Epidermal melanocyte (primary cell): ENCODE data around the gene MUC2.

Experiments used
- DNase-seq: peaks from one replicate; pipeline ENCODE4 v3.0.0; 2011; ENCODE audit warnings: low spot score; ENCODE audit not compliant: insufficient read length

Gene MUC2

DNA sequence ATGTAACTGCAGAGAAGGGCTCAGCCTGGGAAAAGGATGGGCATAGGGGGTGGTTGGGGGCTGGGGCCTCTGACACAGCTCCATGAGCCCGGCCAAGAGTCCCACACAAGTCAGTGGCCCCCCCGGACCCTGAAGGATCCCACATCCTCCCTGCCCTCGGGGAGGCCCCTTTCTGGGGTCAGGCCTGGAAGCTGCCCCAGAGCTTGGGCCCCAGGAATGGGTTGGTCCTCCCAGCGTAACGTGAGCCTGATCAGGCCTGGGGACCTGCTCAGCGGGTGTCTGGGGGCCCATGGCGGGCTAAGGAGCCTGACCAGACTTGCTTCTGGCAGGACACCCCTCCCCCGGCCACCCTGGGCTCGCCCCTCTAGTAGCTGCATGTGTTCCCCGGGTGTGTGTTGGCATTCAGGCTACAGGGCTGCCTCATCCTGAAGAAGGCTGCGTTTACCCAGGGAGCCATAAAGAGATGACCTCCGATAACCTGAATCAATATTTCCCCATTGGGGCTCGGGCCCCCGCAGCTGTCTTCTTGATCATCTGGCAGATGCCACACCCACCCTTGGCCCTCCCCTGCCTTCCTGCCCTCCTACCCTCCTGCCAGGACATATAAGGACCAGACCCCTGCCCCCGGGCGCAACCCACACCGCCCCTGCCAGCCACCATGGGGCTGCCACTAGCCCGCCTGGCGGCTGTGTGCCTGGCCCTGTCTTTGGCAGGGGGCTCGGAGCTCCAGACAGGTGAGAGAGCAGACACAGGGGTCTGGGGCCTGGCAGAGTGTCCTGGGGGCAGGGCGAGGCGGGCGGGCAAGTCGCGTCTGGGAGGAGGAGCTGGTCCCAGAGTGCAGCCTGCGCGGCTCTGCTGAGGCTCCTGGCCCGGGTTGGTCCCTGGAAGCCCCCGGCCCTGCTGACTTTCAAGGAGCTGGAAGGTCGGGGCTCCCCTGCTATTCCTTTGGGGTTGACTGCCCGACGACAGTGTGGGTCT, at the start of gene MUC2:
MUC2 (plus strand) TSS at position 631 of the 978 bp plus-strand sequence.
- DNase-seq: no peak

DNA sequence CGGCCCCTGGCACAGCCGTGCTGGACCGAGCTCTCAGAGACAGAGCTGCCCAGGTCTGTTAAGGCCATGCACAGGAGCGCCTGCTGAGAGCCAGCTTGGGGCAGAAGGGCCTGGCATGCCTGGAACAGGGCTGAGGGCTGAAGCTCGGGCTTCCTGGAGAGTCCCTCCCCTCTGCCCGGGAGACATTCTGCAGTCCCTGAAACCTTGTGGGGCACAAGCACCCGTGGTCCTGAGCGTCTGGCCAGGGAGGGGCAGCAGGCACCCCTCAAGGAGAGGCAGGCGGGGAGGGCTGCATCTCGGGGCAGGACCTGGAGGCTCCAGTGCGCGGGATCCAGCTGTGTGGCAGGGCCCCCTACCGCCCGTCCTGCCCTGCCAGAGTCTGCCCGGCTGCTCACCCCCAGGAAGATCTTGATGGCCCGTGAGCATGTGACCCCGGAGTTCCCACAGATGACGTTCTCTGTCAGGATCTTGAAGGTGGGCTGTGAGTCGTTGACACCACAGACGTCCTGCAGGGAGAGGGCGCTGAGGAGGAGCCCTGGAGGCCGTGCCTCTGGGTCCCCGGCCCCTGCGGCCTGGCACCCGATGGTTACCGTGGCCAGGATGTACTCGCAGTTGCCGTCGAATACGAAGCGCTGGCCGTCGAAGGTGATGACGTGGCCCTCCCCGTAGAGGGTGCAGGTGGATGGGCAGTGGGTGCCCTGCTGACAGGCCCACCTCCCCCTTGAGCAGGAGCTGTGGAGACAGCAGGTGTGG, 49.1 kb upstream of the MUC2 start:
- no peak for DNase-seq

- no peak for DNase-seq
Observed at GRCh38 chr11:1026163-1026450, 48.6 kb upstream of the MUC2 start.

DNA sequence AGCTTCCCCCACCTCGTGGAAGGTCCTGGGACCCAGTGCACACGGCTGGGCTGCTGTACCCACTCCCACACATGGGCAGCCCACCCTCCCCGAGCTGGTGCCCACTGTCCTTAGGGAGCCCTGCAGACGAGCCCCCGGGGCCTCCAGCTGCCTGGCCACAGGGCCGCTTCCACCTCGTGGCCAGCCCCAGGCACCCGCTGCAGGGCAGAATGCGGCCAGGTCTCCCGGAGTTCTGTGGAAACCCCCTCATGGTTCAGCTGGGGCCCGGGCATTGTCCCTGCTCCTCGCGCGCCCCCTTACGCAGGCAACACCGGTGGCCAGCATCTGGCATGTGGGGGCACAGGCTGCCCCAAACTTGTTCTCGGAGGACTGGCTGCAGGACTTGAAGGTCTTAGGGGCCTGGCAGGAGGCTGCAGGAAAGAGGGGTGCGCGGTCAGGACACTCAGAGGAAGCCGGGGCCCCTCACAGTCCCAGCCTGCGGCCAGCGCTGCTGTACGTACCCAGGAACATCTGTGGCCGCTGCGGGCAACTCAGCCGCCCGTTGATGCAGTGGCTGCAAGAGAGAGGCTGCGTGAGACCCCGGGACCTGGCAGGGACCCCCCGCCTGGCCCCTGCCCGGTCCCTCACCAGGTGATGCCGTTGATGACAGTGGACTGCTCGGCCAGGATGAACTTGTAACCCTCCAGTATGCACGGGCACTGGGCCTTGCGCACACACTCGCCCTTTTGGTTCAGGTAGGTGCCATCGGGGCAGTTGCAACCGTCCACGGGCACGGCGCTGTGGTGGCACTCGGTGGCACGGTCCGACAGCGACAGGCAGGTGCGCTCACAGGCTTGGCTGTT, 47.8 kb upstream of the MUC2 start:
- no peak for DNase-seq

DNA sequence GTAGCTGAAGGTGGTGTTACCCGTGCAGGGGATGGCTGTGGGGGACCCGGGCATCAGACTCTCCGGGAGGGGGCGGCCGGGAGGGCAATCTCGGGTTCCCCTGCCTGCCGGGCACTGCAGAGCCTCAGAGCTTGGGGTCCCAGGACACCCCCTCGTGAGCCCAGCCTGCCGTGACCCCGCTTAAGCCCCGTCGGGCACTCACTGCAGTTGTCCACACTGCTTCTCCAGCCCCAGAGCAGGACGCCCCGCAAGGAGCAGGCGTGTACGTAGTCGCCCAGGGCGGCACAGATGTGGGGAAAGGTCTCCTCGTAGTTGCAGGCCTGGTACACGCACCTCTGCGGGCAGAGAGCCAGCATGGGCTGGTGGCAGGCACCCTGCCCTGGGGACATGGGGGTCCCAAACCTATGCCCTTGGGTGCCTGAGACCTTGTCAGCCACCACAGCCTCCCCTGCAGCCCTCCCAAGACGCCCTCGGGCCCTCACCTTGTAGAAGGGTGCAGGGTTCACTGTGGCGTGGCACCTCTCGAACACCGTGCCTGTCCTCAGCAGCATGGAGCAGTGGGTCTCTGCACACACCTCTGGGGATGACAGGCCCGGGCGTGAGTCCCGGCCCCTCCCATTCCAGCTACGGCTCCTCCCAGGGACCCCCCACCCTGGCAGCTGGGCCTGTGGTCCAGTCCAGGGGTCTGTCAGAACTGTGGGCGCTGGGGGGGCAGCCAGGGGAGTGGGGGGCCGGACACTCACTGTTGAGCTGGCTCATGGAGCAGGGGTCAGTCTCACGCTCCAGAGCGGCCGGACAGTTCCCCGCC, 47.0 kb upstream of the MUC2 start:
- no peak for DNase-seq

- DNase-seq: no peak
Observed at GRCh38 chr11:1028291-1028540, 46.5 kb upstream of the MUC2 start.

GRCh38 chr11:1028616-1029015, 46.1 kb upstream of the MUC2 start:
- no peak for DNase-seq

DNA sequence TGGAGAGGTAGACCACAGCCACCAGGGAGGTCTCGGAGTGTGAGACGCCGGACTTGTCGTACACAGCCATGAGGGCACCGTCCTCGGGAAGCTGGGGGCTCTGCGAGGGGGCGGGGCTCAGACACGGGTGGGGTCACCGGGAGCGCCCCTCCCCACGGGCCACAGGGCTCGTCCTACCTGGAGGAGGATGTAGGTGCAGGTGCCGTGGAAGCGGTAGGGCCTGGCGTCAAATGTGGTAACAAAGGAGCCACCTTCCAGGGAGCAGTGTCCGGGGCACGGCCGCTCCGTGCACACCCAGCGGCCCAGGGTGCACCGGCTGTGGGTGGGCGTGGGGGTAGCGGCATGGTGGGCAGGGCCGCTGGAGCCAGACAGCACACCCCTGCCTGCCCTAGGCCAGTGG, 45.6 kb upstream of the MUC2 start:
- no peak for DNase-seq

- no peak for DNase-seq
Observed at GRCh38 chr11:1029654-1030053, 45.0 kb upstream of the MUC2 start.

GRCh38 chr11:1030086-1030485, 44.6 kb upstream of the MUC2 start:
- no peak for DNase-seq

- DNase-seq: no peak
Observed at GRCh38 chr11:1030556-1030955, 44.1 kb upstream of the MUC2 start.

- no peak for DNase-seq
Observed at GRCh38 chr11:1031121-1031899, 43.4 kb upstream of the MUC2 start.

GRCh38 chr11:1032310-1032891, 42.3 kb upstream of the MUC2 start:
- no peak for DNase-seq

DNA sequence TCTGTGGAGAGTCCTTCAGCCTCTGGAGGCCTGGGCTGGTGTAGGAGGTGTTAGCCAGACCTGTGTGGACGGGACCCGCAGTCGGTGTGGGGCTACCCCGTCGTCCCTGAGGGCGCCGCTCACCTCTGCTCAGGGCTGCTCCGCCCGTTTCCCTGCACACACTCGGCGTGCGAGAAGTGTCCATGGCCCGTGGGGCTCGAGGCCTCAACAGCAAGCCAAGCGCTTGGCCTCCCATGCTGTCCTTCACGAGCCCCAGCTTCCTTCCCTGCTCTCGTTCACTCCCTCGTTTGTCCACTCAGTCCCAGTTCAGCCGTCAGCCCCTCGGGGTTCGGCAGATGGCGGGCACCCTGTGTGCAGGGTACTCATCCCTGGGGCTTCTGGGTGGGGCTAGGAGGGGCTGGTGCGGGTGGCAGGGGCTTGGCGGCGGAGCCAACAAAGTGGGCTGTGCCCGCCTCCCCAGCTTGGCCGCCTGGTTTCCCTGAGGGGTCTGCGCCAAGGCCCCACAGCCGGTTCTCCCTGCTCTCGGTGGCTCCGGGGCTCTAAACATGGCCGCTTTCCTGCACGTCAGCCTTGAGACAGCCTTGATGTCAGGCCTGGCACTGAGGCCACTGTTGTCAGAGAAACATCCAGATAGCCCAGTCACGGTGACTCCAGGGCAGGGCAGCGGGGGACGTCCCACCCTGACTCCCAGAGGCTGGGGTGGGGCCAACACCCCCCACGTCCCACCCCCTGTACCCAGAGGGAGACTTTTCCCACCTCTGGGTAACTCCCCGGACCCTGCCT, 41.5 kb upstream of the MUC2 start:
- DNase-seq: no peak

DNA sequence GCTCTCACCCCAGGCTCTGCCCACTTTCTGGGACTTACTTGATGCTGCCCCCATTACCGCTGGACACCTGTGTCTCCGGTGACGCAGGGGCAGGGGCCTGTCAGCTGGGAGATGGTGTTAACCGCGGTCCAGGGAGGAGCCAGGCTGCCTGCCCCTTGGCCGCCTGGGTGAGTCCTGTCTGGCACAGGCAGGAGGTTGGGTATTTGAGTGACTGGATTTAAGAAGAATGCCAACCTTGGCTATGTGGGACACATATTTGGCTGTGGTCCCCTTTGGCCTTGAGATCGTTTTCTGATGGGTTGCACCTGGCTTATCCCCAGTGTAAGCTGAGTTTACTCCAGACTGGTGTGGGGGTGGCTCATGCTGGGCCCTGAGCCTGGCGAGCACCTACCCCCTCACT, 40.7 kb upstream of the MUC2 start:
- no peak for DNase-seq

DNA sequence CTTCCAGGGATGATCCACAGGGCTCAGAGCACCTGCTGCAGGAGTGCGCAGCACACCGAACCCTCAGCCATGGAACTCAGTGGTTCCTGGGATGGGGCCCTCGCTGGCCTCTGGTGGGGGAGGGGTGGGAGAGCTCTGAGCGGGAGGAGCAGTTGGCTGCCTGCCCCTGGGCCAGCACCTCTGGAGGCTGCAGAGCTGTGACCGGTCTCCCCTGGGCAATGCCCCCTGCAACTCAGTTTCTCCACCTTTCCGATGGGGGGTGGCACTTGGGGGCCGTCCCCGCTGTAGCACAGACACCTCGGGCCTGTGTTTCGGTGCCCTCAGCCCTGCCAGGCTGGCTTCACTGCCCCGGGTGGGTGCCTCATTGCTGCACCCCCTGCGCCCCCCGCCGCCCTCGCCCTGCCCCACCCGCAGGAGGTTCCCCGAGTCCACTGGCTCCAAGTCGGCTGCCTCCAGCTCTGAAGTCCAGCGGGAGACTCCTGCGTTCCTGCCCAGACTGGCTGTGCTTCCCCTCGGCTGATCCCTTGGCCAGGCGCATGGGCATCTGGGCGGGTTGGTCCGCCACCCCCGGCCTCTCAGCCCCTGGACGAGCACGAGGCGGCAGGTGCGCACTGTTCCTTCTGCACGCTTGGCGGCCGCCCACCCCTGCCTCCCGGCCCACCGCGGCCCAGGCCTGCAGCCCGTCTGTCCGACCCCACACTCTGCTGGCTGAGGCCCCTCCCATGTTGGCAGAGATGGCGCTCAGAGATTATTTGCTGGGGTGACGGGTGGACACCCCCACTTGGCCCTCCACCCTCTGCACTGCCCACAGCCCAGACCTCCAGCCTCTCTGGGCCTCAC, 40.0 kb upstream of the MUC2 start:
- no peak for DNase-seq

DNA sequence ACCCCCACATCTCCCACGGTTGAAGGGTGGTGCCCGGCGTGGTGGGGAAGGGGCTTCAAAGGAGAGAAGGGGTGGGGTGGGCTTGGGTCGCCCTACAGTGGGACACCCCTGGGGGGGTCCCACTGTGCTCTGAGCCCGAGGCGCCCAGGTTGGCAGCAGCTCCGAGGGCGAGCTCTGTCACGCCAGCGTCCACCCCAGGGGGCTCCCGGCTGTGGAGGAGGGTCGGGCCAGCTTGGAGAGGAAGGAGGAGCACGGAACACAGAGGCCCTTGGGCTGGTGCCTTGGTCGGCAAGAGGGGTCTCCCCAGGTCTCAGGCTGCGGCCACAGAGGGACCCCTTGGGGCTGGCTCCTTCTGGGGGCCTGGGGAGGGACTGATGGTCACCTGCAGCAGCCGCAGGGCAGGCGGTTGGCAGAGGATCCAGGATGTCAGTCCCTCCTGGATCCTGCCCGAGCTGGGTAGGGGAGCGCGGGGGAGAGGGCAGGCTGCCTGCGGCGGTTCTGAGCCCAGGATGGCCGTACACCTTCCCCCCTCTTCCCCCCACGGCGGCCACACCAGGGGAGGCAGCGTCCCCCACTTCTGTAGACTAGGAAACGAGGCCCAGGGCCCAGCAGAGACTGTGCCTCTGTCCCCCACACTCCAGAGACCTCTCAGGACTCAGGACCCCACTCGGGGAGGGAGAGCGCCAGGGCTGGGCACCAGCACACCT, 38.9 kb upstream of the MUC2 start:
- no peak for DNase-seq
